MM.1S (cell line): ENCODE results near the gene PTPRG.
A peak's percentile ranks its signal among the peaks of the same experiment; 100 is the strongest.

Experiments
- DNase-seq: peaks from one replicate; pipeline ENCODE4 v3.0.0-alpha.2; 2015
- H2AFZ ChIP-seq: fragments of 300-600 bp; sonication (generic); 2 replicates; pipeline ENCODE4 v1.6.0; 2016; ENCODE audit warnings: antibody characterized with exemption, low read length
- H3F3A ChIP-seq: fragments of 300-600 bp; sonication (generic); 2 replicates; pipeline ENCODE4 v1.6.1; 2016; ENCODE audit warnings: mild to moderate bottlenecking, antibody characterized with exemption, low read length, moderate library complexity, mixed read lengths; ENCODE audit not compliant: insufficient read depth
- H3K27ac ChIP-seq: fragments of 300-600 bp; sonication (generic); 2 replicates; pipeline ENCODE4 v1.5.1; 2016; ENCODE audit warnings: mild to moderate bottlenecking, low read length
- H3K27me3 ChIP-seq: fragments of 300-600 bp; sonication (generic); replicated peaks from 2 replicates; pipeline ENCODE4 v1.6.0; 2016; ENCODE audit warnings: low read length; ENCODE audit not compliant: insufficient read depth
- H3K36me3 ChIP-seq: fragments of 300-600 bp; sonication (generic); replicated peaks from 2 replicates; pipeline ENCODE4 v1.6.1; 2016; ENCODE audit warnings: mild to moderate bottlenecking, low read length, mixed read lengths; ENCODE audit not compliant: insufficient read depth
- H3K4me1 ChIP-seq: fragments of 300-600 bp; sonication (generic); 2 replicates; pipeline ENCODE4 v1.6.1; 2016; ENCODE audit warnings: low read length, mixed read lengths
- H3K4me2 ChIP-seq: fragments of 300-600 bp; sonication (generic); 2 replicates; pipeline ENCODE4 v1.6.0; 2016; ENCODE audit warnings: low read depth, low read length
- H3K4me3 ChIP-seq: fragments of 300-600 bp; sonication (generic); 2 replicates; pipeline ENCODE4 v1.5.1; 2016; ENCODE audit warnings: low read length, mixed read lengths
- H3K79me2 ChIP-seq: fragments of 300-600 bp; sonication (generic); 2 replicates; pipeline ENCODE4 v1.6.1; 2016; ENCODE audit warnings: mixed run types, low read length, mixed read lengths
- H3K9ac ChIP-seq: fragments of 300-600 bp; sonication (generic); 2 replicates; pipeline ENCODE4 v1.6.1; 2016; ENCODE audit warnings: low read length, mixed read lengths
- H3K9me2 ChIP-seq: fragments of 300-600 bp; sonication (generic); replicated peaks from 2 replicates; pipeline ENCODE4 v1.6.1; 2016; ENCODE audit warnings: mild to moderate bottlenecking, low read length, mixed read lengths; ENCODE audit not compliant: insufficient read depth
- H3K9me3 ChIP-seq: fragments of 300-600 bp; sonication (generic); replicated peaks from 2 replicates; pipeline ENCODE4 v1.6.1; 2016; ENCODE audit warnings: mild to moderate bottlenecking, low read length, mixed read lengths; ENCODE audit not compliant: insufficient read depth
- H4K20me1 ChIP-seq: fragments of 300-600 bp; sonication (generic); 2 replicates; pipeline ENCODE4 v1.6.1; 2016; ENCODE audit warnings: mild to moderate bottlenecking, low read length, moderate library complexity, mixed read lengths; ENCODE audit not compliant: insufficient read depth
- EZH2 ChIP-seq: fragments of 300-600 bp; sonication (generic); optimal IDR thresholded peaks from 2 replicates; pipeline ENCODE3; 2017; ENCODE audit warnings: low read depth, mild to moderate bottlenecking, antibody characterized with exemption, low read length, mixed read lengths
- EZH2phosphoT487 ChIP-seq: fragments of 300-600 bp; sonication (generic); IDR thresholded peaks from 2 replicates; pipeline ENCODE4 v1.6.1; 2018; ENCODE audit warnings: antibody characterized with exemption, low read length
- TF ChIP-seq, protein P1 (sequence below): fragments of 300-600 bp; sonication (generic); IDR thresholded peaks from 2 replicates; pipeline ENCODE4 v1.5.1; 2016; ENCODE audit warnings: antibody characterized with exemption, low read length, mixed read lengths

Gene PTPRG

GRCh38 chr3:61560517-61561373 lies 626 bp upstream of the PTPRG start:
- Histone ChIP-seq H3K9me2 (no peaks in the 10 kb centered on the region), H3K4me2 (peak overlapping the region; percentile 68), H2AFZ (peak overlapping the region; percentile 81), H3F3A (peaks cover 13% of the 10 kb centered on the region), H3K27me3 (no peaks in the 10 kb centered on the region), H3K27ac (peak overlapping the region; percentile 77; the same call in 1 of the 2 replicates), H3K36me3 (no peaks in the 10 kb centered on the region), H3K4me3 (peak overlapping the region; percentile 93), H3K4me1 (no peaks in the 10 kb centered on the region), H4K20me1 (no peaks in the 10 kb centered on the region), H3K79me2 (peaks cover 37% of the 10 kb centered on the region), H3K9me3 (no peaks in the 10 kb centered on the region), H3K9ac (peak overlapping the region; percentile 80)
- peak; percentile 86 for DNase-seq
- TF ChIP-seq, protein P1, sequence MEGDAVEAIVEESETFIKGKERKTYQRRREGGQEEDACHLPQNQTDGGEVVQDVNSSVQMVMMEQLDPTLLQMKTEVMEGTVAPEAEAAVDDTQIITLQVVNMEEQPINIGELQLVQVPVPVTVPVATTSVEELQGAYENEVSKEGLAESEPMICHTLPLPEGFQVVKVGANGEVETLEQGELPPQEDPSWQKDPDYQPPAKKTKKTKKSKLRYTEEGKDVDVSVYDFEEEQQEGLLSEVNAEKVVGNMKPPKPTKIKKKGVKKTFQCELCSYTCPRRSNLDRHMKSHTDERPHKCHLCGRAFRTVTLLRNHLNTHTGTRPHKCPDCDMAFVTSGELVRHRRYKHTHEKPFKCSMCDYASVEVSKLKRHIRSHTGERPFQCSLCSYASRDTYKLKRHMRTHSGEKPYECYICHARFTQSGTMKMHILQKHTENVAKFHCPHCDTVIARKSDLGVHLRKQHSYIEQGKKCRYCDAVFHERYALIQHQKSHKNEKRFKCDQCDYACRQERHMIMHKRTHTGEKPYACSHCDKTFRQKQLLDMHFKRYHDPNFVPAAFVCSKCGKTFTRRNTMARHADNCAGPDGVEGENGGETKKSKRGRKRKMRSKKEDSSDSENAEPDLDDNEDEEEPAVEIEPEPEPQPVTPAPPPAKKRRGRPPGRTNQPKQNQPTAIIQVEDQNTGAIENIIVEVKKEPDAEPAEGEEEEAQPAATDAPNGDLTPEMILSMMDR: peak; percentile 28
- TF ChIP-seq EZH2phosphoT487: no peak
- no peak for TF ChIP-seq EZH2

- peak overlapping the region; percentile 64 for H2AFZ ChIP-seq
These were observed 810 bp downstream of the PTPRG start for GRCh38 chr3:61562042-61562720.

GRCh38 chr3:61562721-61563312 lies 1.4 kb downstream of the PTPRG start:
- Histone ChIP-seq H3K36me3 (no peaks in the 10 kb centered on the region), H3K27me3 (no peaks in the 10 kb centered on the region), H3K4me3 (peak overlapping the region; percentile 93), H4K20me1 (no peaks in the 10 kb centered on the region), H3K27ac (no peak overlapping the region), H3K9me2 (no peaks in the 10 kb centered on the region), H3K9me3 (no peaks in the 10 kb centered on the region), H3K4me2 (peak overlapping the region; percentile 90), H3K79me2 (peaks cover 47% of the 10 kb centered on the region), H2AFZ (no peak overlapping the region), H3F3A (peaks cover 13% of the 10 kb centered on the region), H3K9ac (peak overlapping the region; percentile 75; the same call in 1 of the 2 replicates), H3K4me1 (no peaks in the 10 kb centered on the region)
- peak; percentile 24 for DNase-seq
- TF ChIP-seq EZH2phosphoT487 (no peak), EZH2 (no peak)
- TF ChIP-seq, protein P1: no peak

More at GRCh38 chr3:61562042-61562720, 810 bp downstream of the PTPRG start:
- H4K20me1 ChIP-seq: no peaks in the 10 kb centered on the region
- TF ChIP-seq EZH2phosphoT487: no peak
- no peak for TF ChIP-seq EZH2
- TF ChIP-seq, protein P1: no peak
- no peaks in the 10 kb centered on the region for H3K27me3 ChIP-seq
- H3K4me1 ChIP-seq: no peaks in the 10 kb centered on the region
- no peaks in the 10 kb centered on the region for H3K36me3 ChIP-seq
- H3K27ac ChIP-seq: no peak overlapping the region
- peaks cover 13% of the 10 kb centered on the region for H3F3A ChIP-seq
- no peak for DNase-seq
- peaks cover 46% of the 10 kb centered on the region for H3K79me2 ChIP-seq
- H3K9ac ChIP-seq: peak overlapping the region; percentile 75; the same call in 1 of the 2 replicates
- no peaks in the 10 kb centered on the region for H3K9me2 ChIP-seq
- peak overlapping the region; percentile 90 for H3K4me2 ChIP-seq
- no peaks in the 10 kb centered on the region for H3K9me3 ChIP-seq
- H3K4me3 ChIP-seq: peak overlapping the region; percentile 93
